HCT116 (cell line): ENCODE results near the gene SLC22A4. TPM values are rescaled to one million over a fixed set of nuclear protein-coding genes. Genes with fewer than 3 reads are reported as not detected.

Source experiments
- ATAC-seq: fragments of 200-7000 bp; cut with Tn5 transposase; 2 replicates; pipeline ENCODE4 v1.9.1; 2020; ENCODE audit warnings: mild to moderate bottlenecking, moderate library complexity
- BruUV-seq: library from RNA; stranded (reverse); fragments of 400-500 nt; replicated peaks from 2 replicates; lab custom pipeline; 2021; lab: Mats Ljungman, UMichigan
- CTCF ChIA-PET: fragments of 300-600 bp; sonication (Branson Sonifier 250); formaldehyde crosslinking; loops from one replicate; lab custom pipeline; 2021; ENCODE audit warnings: antibody characterized with exemption; lab: Charles Lee
- POLR2A ChIA-PET: fragments of 300-600, 350-600 bp; sonication (Branson Sonifier 250); formaldehyde crosslinking; loops from one replicate; lab custom pipeline; 2021; ENCODE audit warnings: antibody characterized with exemption; lab: Charles Lee
- RAD21 ChIA-PET, 2 experiments: fragments of 300-600 bp; sonication (Branson Sonifier 250); formaldehyde crosslinking; loops; one replicate each; lab custom pipeline; 2023; ENCODE audit warnings: low total read pairs in 2 of 2; ENCODE audit not compliant: uncharacterized antibody in 2 of 2, unreplicated experiment in 2 of 2, low non-redundant PET in 1 of 2; lab: Charles Lee
- DNase-seq: peaks from one replicate; pipeline ENCODE4 v3.0.0-alpha.2; 2010; ENCODE audit warnings: low read depth, low spot score
- H2AFZ ChIP-seq: fragments of 200-600 bp; shearing (Covaris generic), sonication (generic); 2 replicates; pipeline ENCODE4 v1.6.1; 2017; ENCODE audit warnings: low read depth, mixed run types, mixed read lengths, antibody characterized with exemption, low read length; ENCODE audit not compliant: poor library complexity, severe bottlenecking
- H3K27ac ChIP-seq: 2 replicates; pipeline ENCODE4 v1.5.1; 2012; ENCODE audit warnings: low read depth, low read length
- H3K27me3 ChIP-seq: fragments of 200-600 bp; sonication (generic); 2 replicates; pipeline ENCODE4 v1.6.1; 2016; ENCODE audit warnings: mixed run types, low read length, mixed read lengths; ENCODE audit not compliant: insufficient read depth
- H3K36me3 ChIP-seq, 2 experiments: fragments of 200-500 bp in 1 of 2; fragments of 200-600 bp in 1 of 2; sonication (Bioruptor generic) in 1 of 2; sonication (generic) in 1 of 2; 2 replicates each; pipeline versions ENCODE4 v1.5.1 to v1.6.1; 2014 to 2016; ENCODE audit warnings: low read length in 2 of 2, inconsistent platforms in 1 of 2, mixed read lengths in 1 of 2, mixed run types in 1 of 2; ENCODE audit not compliant: insufficient read depth in 2 of 2, control insufficient read depth in 1 of 2
- H3K4me1 ChIP-seq, 2 experiments: fragments of 200-600 bp in 1 of 2; sonication (generic) in 1 of 2; 2 replicates each; pipeline versions ENCODE4 v1.5.1 to v1.6.1; 2012 to 2017; ENCODE audit warnings: low read length in 2 of 2, inconsistent platforms in 1 of 2, mild to moderate bottlenecking in 1 of 2, mixed read lengths in 1 of 2, mixed run types in 1 of 2, moderate library complexity in 1 of 2; ENCODE audit not compliant: insufficient read depth in 2 of 2, control insufficient read depth in 1 of 2
- H3K4me2 ChIP-seq: fragments of 200-600 bp; sonication (generic); 2 replicates; pipeline ENCODE4 v1.6.1; 2017; ENCODE audit warnings: mixed run types, low read length, mixed read lengths
- H3K4me3 ChIP-seq, 2 experiments: fragments of 200-600 bp in 1 of 2; sonication (generic) in 1 of 2; replicated peaks in 1 of 2; 2 replicates each; pipeline ENCODE4 v1.5.1; 2011 to 2016; ENCODE audit warnings: low read length in 2 of 2, control low read depth in 1 of 2, low read depth in 1 of 2, mild to moderate bottlenecking in 1 of 2, mixed read lengths in 1 of 2, mixed run types in 1 of 2
- H3K79me2 ChIP-seq: fragments of 200-600 bp; sonication (generic); 2 replicates; pipeline ENCODE4 v1.6.1; 2017; ENCODE audit warnings: mild to moderate bottlenecking, mixed run types, low read length, moderate library complexity, mixed read lengths; ENCODE audit not compliant: insufficient read depth
- H3K9ac ChIP-seq: fragments of 200-600 bp; sonication (generic); 2 replicates; pipeline ENCODE4 v1.6.1; 2016; ENCODE audit warnings: low read length, mixed read lengths
- H3K9me2 ChIP-seq: fragments of 200-600 bp; sonication (generic), shearing (Covaris generic); 2 replicates; pipeline ENCODE4 v1.6.1; 2017; ENCODE audit warnings: mixed run types, mild to moderate bottlenecking, moderate library complexity; ENCODE audit not compliant: insufficient read depth
- H3K9me3 ChIP-seq, 2 experiments: fragments of 200-500 bp in 1 of 2; fragments of 200-600 bp in 1 of 2; sonication (Bioruptor generic) in 1 of 2; sonication (generic) in 1 of 2; 2 replicates each; pipeline ENCODE4 v1.6.1; 2014 to 2017; ENCODE audit warnings: low read length in 2 of 2, mixed read lengths in 2 of 2, inconsistent platforms in 1 of 2, low read depth in 1 of 2, mild to moderate bottlenecking in 1 of 2, mixed run types in 1 of 2, moderate library complexity in 1 of 2; ENCODE audit not compliant: control insufficient read depth in 1 of 2, insufficient read depth in 1 of 2
- H4K20me1 ChIP-seq: fragments of 200-600 bp; sonication (generic), shearing (Covaris generic); 2 replicates; pipeline ENCODE4 v1.6.1; 2017; ENCODE audit warnings: mixed run types, mild to moderate bottlenecking, moderate library complexity; ENCODE audit not compliant: insufficient read depth
- CBX3 ChIP-seq: IDR thresholded peaks from 2 replicates; pipeline ENCODE4 v1.6.1; 2012; ENCODE audit warnings: low read depth
- CEBPB ChIP-seq: IDR thresholded peaks from 2 replicates; pipeline ENCODE4 v1.6.1; 2012; ENCODE audit warnings: low read depth
- ELF1 ChIP-seq: IDR thresholded peaks from 2 replicates; pipeline ENCODE4 v1.6.1; 2012; ENCODE audit warnings: low read depth, borderline replicate concordance
- EZH2phosphoT487 ChIP-seq: fragments of 200-600 bp; IDR thresholded peaks from 2 replicates; pipeline ENCODE4 v1.6.1; 2018; ENCODE audit warnings: antibody characterized with exemption, borderline replicate concordance
- JUND ChIP-seq: IDR thresholded peaks from 2 replicates; pipeline ENCODE4 v1.6.1; 2012
- POLR2A ChIP-seq: IDR thresholded peaks from 2 replicates; pipeline ENCODE4 v1.7.0; 2011; ENCODE audit warnings: borderline replicate concordance; ENCODE audit not compliant: insufficient read depth, insufficient read length; ENCODE audit errors: extremely low read depth
- POLR2AphosphoS5 ChIP-seq: IDR thresholded peaks from 2 replicates; pipeline ENCODE4 v1.6.1; 2011; ENCODE audit warnings: mild to moderate bottlenecking, low read depth, low read length, moderate library complexity
- RAD21 ChIP-seq: IDR thresholded peaks from 2 replicates; pipeline ENCODE4 v1.6.1; 2012; ENCODE audit warnings: low read depth, mild to moderate bottlenecking
- SP1 ChIP-seq: IDR thresholded peaks from 2 replicates; pipeline ENCODE4 v1.6.1; 2012; ENCODE audit warnings: low read depth
- SRF ChIP-seq: IDR thresholded peaks from 2 replicates; pipeline ENCODE4 v1.6.1; 2012; ENCODE audit warnings: low read depth
- YY1 ChIP-seq: IDR thresholded peaks from 2 replicates; pipeline ENCODE4 v1.6.1; 2011; ENCODE audit warnings: low read length, low read depth, moderate library complexity, mild to moderate bottlenecking; ENCODE audit not compliant: insufficient replicate concordance; ENCODE audit errors: extremely low read depth
- intact Hi-C: fragments of 100-400 bp; cut with micrococcal nuclease; formaldehyde crosslinking; loops from 2 replicates; pipeline ENCODE4 v1.10.0; 2022
- total RNA-seq: library from RNA; stranded (reverse); gene quantifications from one replicate; pipeline ENCODE4 v1.2.1, GENCODE V29; 2021; ENCODE audit not compliant: unreplicated experiment
- TF ChIP-seq, protein P1 (sequence below): IDR thresholded peaks from 2 replicates; pipeline ENCODE4 v1.6.1; 2012; ENCODE audit warnings: low read depth
- TF ChIP-seq, protein P2 (sequence below): IDR thresholded peaks from 2 replicates; pipeline ENCODE4 v1.6.1; 2011; ENCODE audit warnings: mild to moderate bottlenecking, low read length, moderate library complexity; ENCODE audit not compliant: insufficient replicate concordance; ENCODE audit errors: extremely low read depth
- TF ChIP-seq, protein P3 (sequence below): IDR thresholded peaks from 2 replicates; pipeline ENCODE4 v1.6.1; 2012
- TF ChIP-seq, protein P4 (sequence below): IDR thresholded peaks from 2 replicates; pipeline ENCODE4 v1.6.1; 2012

Gene SLC22A4
- total RNA-seq, 1 experiment from 2014 or later, result 0.59 TPM

DNA sequence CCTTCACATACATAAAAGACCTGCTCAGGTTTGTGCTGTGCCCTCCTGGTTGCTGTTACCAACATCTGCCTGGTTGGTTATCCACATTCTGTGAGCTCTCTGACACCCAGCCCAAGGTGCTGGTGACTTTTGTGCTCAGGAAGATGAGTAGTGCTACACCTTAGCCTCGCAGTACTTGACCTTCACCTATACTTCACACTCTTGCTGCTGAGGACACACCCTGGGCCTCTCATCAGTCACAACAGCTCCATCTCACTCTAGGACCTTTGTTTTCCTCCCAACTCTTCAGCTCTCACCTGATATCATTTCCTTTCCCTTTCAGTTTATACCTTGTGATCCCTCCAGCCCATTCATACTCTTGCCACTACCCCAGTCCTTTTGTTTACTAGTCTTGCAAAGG lies 64.6 kb downstream of the SLC22A4 start:
- no peaks in the 10 kb centered on the region for H3K9me2 ChIP-seq
- H3K4me1 ChIP-seq, result peaks cover 3 to 11% of the 10 kb centered on the region in 2 experiments
- no peak overlapping the region for H3K27ac ChIP-seq
- H3K79me2 ChIP-seq, result no peaks in the 10 kb centered on the region
- no peaks in the 10 kb centered on the region for H3K27me3 ChIP-seq
- H3K9me3 ChIP-seq, result no peaks in the 10 kb centered on the region
- no peak overlapping the region for H2AFZ ChIP-seq
- ATAC-seq, result no peak
- POLR2A ChIA-PET, result interaction anchor here (1.2 kb wide), 1 partner anchor 11 kb away, joined by 3 read pairs; the partner anchor contains the start of gene SLC22A5
- RAD21 ChIA-PET, result no interaction called here
- intact Hi-C loops, result no loop called here
- CTCF ChIA-PET, result no interaction called here
- TF ChIP-seq POLR2A, result no peak
- TF ChIP-seq EZH2phosphoT487, result no peak
- TF ChIP-seq JUND, result no peak
- no peaks in the 10 kb centered on the region for H3K36me3 ChIP-seq
- H3K9ac ChIP-seq, result no peak overlapping the region
- H3K4me3 ChIP-seq, result no peak overlapping the region
- no peak overlapping the region for H3K4me2 ChIP-seq
- no peaks in the 10 kb centered on the region for H4K20me1 ChIP-seq
- no TSS peak for BruUV-seq
- DNase-seq, result no peak

DNA sequence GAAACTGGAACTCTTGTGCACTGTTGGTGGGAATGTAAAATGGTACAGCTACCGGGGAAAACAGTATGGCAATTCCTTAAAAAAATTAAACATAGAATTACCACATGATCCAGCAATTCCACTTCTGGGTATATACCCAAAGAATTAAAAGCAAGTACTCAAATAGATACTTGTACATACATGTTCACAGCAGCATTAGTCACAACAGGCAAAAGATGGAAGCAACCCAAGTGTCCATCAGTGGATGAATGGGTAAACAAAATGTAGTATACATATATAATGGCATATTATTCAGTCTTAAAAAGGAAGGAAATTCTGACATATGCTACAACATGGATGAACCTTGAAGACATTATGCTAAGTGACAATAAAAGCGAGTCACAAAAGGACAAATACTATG lies 67.9 kb downstream of the SLC22A4 start:
- Histone ChIP-seq H3K4me2 (no peak overlapping the region), H3K79me2 (no peaks in the 10 kb centered on the region), H3K27ac (no peak overlapping the region), H3K9ac (no peak overlapping the region), H2AFZ (no peak overlapping the region), H3K4me3 (no peak overlapping the region), H4K20me1 (no peaks in the 10 kb centered on the region), H3K9me3 (no peaks in the 10 kb centered on the region), H3K27me3 (no peaks in the 10 kb centered on the region), H3K9me2 (no peaks in the 10 kb centered on the region), H3K36me3 (0 out of 4 replicates have a peak, but pooled peaks cover 0 to 5% of the 10 kb centered on the region in 2 experiments), H3K4me1 (peaks cover 18 to 35% of the 10 kb centered on the region in 2 experiments)
- ChIA-PET CTCF (no interaction called here), POLR2A (no interaction called here), RAD21 (no interaction called here)
- TF ChIP-seq CBX3 (no peak), ELF1 (no peak), POLR2A (no peak), POLR2AphosphoS5 (no peak), SRF (no peak), CEBPB (no peak), RAD21 (no peak), EZH2phosphoT487 (no peak), JUND (no peak), YY1 (no peak), SP1 (no peak)
- TF ChIP-seq, protein P1, sequence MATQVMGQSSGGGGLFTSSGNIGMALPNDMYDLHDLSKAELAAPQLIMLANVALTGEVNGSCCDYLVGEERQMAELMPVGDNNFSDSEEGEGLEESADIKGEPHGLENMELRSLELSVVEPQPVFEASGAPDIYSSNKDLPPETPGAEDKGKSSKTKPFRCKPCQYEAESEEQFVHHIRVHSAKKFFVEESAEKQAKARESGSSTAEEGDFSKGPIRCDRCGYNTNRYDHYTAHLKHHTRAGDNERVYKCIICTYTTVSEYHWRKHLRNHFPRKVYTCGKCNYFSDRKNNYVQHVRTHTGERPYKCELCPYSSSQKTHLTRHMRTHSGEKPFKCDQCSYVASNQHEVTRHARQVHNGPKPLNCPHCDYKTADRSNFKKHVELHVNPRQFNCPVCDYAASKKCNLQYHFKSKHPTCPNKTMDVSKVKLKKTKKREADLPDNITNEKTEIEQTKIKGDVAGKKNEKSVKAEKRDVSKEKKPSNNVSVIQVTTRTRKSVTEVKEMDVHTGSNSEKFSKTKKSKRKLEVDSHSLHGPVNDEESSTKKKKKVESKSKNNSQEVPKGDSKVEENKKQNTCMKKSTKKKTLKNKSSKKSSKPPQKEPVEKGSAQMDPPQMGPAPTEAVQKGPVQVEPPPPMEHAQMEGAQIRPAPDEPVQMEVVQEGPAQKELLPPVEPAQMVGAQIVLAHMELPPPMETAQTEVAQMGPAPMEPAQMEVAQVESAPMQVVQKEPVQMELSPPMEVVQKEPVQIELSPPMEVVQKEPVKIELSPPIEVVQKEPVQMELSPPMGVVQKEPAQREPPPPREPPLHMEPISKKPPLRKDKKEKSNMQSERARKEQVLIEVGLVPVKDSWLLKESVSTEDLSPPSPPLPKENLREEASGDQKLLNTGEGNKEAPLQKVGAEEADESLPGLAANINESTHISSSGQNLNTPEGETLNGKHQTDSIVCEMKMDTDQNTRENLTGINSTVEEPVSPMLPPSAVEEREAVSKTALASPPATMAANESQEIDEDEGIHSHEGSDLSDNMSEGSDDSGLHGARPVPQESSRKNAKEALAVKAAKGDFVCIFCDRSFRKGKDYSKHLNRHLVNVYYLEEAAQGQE, result no peak
- TF ChIP-seq, protein P2, sequence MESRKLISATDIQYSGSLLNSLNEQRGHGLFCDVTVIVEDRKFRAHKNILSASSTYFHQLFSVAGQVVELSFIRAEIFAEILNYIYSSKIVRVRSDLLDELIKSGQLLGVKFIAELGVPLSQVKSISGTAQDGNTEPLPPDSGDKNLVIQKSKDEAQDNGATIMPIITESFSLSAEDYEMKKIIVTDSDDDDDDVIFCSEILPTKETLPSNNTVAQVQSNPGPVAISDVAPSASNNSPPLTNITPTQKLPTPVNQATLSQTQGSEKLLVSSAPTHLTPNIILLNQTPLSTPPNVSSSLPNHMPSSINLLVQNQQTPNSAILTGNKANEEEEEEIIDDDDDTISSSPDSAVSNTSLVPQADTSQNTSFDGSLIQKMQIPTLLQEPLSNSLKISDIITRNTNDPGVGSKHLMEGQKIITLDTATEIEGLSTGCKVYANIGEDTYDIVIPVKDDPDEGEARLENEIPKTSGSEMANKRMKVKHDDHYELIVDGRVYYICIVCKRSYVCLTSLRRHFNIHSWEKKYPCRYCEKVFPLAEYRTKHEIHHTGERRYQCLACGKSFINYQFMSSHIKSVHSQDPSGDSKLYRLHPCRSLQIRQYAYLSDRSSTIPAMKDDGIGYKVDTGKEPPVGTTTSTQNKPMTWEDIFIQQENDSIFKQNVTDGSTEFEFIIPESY, result no peak
- TF ChIP-seq, protein P3, sequence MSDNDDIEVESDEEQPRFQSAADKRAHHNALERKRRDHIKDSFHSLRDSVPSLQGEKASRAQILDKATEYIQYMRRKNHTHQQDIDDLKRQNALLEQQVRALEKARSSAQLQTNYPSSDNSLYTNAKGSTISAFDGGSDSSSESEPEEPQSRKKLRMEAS, result no peak
- TF ChIP-seq, protein P4, sequence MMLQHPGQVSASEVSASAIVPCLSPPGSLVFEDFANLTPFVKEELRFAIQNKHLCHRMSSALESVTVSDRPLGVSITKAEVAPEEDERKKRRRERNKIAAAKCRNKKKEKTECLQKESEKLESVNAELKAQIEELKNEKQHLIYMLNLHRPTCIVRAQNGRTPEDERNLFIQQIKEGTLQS, result no peak
- DNase-seq, result no peak
- ATAC-seq, result no peak
- BruUV-seq, result no TSS peak
- intact Hi-C loops, result loop anchor here (10.0 kb wide), 1 partner anchor 187 kb away; no protein-coding TSS in a partner anchor
